ENCODE results near the gene CAMK2B. TPM values are rescaled to one million over a fixed set of nuclear protein-coding genes. Genes with fewer than 3 reads are reported as not detected.
"Not testable (repeated sequence)": the region's sequence is repeated elsewhere in the genome, so short reads cannot be mapped to it uniquely, and the experiment has no call there.

CAMK2B gene
- total and polyA plus RNA-seq, 7 donors: 0.23 to 3.2 (median 1.5) TPM; not detected in 1

GRCh38 chr7:44200699-44201461 lies 124.5 kb downstream of the CAMK2B start, which contains the start of gene YKT6:
YKT6 (plus strand) TSS chr7:44200978; CDS start chr7:44201136, 158 bp downstream.
- TF ChIP-seq POLR2A (IDR thresholded peaks at IDR 0.05): peak; percentile 30 to 63
- peak; percentile 70 to 89 (median 84) for TF ChIP-seq POLR2AphosphoS5 (IDR thresholded peaks at IDR 0.05)
- no peak for TF ChIP-seq EP300 (IDR thresholded peaks at IDR 0.05)
- peak; percentile 37 to 69 (median 54) for TF ChIP-seq CTCF (IDR thresholded peaks at IDR 0.05)
- Histone ChIP-seq H3K4me1 (peaks cover 0 to 17% (median 14%) of the 10 kb centered on the region in 4 donors), H3K27me3 (peaks cover 0 to 7% (median 0%) of the 10 kb centered on the region in 3 donors), H3K9me3 (no peaks in the 10 kb centered on the region), H3K36me3 (peaks cover under 1 to 19% (median 10%) of the 10 kb centered on the region in 4 donors), H3K27ac (peak within 1 kb of the TSS; percentile 78 to 86 (median 80)), H3K4me3 (peak within 1 kb of the TSS; percentile 80 to 99 (median 90))
- intact Hi-C loops (cut with DNase I): loop anchor here (5.0 kb wide), 3 partner anchors 79 to 546 kb away; partner anchors contain the start of genes POLD2, POLM and ZMIZ2
- 0 to 1% methylated on average over 58 of the region's 58 CpGs for WGBS, 2 donors
- peak; percentile 97 for DNase-seq

GRCh38 chr7:44200163-44200562 lies 125.2 kb downstream of the CAMK2B start:
- not testable (repeated sequence) for DNase-seq, H3K27ac ChIP-seq, H3K9me3 ChIP-seq, H3K27me3 ChIP-seq
- Histone ChIP-seq H3K4me3 (peak overlapping the region in 2 of 4 donors; percentile 80 to 87), H3K36me3 (peaks cover 0 to 11% (median 6%) of the 10 kb centered on the region in 4 donors), H3K4me1 (peaks cover 0 to 17% (median 14%) of the 10 kb centered on the region in 4 donors)
- 75% methylated on average over 3 of the region's 3 CpGs; no CpG with 5 or more reads in 1 of the 2 donors for WGBS, 2 donors
- intact Hi-C loops (cut with DNase I): loop anchor here (5.0 kb wide), 3 partner anchors 78 to 547 kb away; partner anchors contain the start of genes POLD2, POLM and ZMIZ2

- TF ChIP-seq POLR2A (IDR thresholded peaks at IDR 0.05) (no peak), EP300 (IDR thresholded peaks at IDR 0.05) (no peak), POLR2AphosphoS5 (IDR thresholded peaks at IDR 0.05) (no peak), CTCF (IDR thresholded peaks at IDR 0.05) (no peak)
- intact Hi-C loops (cut with DNase I): no loop called here
- no peaks in the 10 kb centered on the region for H3K9me3 ChIP-seq
- peaks cover 0 to 18% (median 5%) of the 10 kb centered on the region in 3 donors for H3K27me3 ChIP-seq
- WGBS, 2 donors: 80 to 86% methylated on average over 7 of the region's 7 CpGs
- no peak overlapping the region for H3K4me3 ChIP-seq
- H3K4me1 ChIP-seq: peaks cover 0 to 12% (median 11%) of the 10 kb centered on the region in 4 donors
- no peak overlapping the region for H3K27ac ChIP-seq
- no peak for DNase-seq
- H3K36me3 ChIP-seq: no peaks in the 10 kb centered on the region
These were observed 127.9 kb downstream of the CAMK2B start for GRCh38 chr7:44197474-44197873.

- Histone ChIP-seq H3K27me3 (peaks cover 0 to 23% (median 5%) of the 10 kb centered on the region in 3 donors), H3K36me3 (no peaks in the 10 kb centered on the region), H3K27ac (no peak overlapping the region), H3K4me3 (no peak overlapping the region), H3K4me1 (peaks cover 0 to 2% (median 1%) of the 10 kb centered on the region in 4 donors), H3K9me3 (no peaks in the 10 kb centered on the region)
- TF ChIP-seq POLR2A (IDR thresholded peaks at IDR 0.05) (no peak), CTCF (IDR thresholded peaks at IDR 0.05) (peak in 3 of 4 experiments; percentile 36 to 60 (median 44))
- 43 to 51% methylated on average over 3 of the region's 3 CpGs for WGBS, 2 donors
- DNase-seq: peak; percentile 67
- intact Hi-C loops (cut with DNase I): no loop called here
These were observed 128.9 kb downstream of the CAMK2B start for GRCh38 chr7:44196450-44196872.

- H3K9me3 ChIP-seq: no peaks in the 10 kb centered on the region
- no peaks in the 10 kb centered on the region for H3K4me1 ChIP-seq
- H3K27me3 ChIP-seq: peaks cover 0 to 23% (median 5%) of the 10 kb centered on the region in 3 donors
- 37 to 57% methylated on average over 1 of the region's 1 CpG for WGBS, 2 donors
- H3K27ac ChIP-seq: no peak overlapping the region
- no peak for TF ChIP-seq EP300 (IDR thresholded peaks at IDR 0.05)
- peak; percentile 17 for DNase-seq
- intact Hi-C loops (cut with DNase I): no loop called here
- H3K36me3 ChIP-seq: no peaks in the 10 kb centered on the region
- no peak overlapping the region for H3K4me3 ChIP-seq
These were observed 129.5 kb downstream of the CAMK2B start for GRCh38 chr7:44195889-44196288.

Measured in sigmoid colon (tissue), 7 donors.